NCI-H510A (cell line): ENCODE measurements around the gene ABCA3.

Experiments
- DNase-seq: peaks from one replicate; lab custom pipeline; 2025; lab: John Stamatoyannopoulos, UW

Gene ABCA3

GRCh38 chr16:2233872-2234812, 106.4 kb downstream of the ABCA3 start:
- DNase-seq = peak; percentile 90

GRCh38 chr16:2233046-2233775, 107.3 kb downstream of the ABCA3 start:
- no peak for DNase-seq

- DNase-seq = no peak
Observed at GRCh38 chr16:2232094-2232990, 108.2 kb downstream of the ABCA3 start.

- no peak for DNase-seq
Observed at GRCh38 chr16:2231016-2231931, 109.3 kb downstream of the ABCA3 start.

- no peak for DNase-seq
Observed at GRCh38 chr16:2230376-2230775, 110.2 kb downstream of the ABCA3 start.

- no peak for DNase-seq
Observed at GRCh38 chr16:2229632-2230250, 110.8 kb downstream of the ABCA3 start.

- DNase-seq = no peak
Observed at GRCh38 chr16:2229091-2229490, 111.4 kb downstream of the ABCA3 start.

GRCh38 chr16:2228161-2228824, 112.2 kb downstream of the ABCA3 start:
- DNase-seq = no peak

GRCh38 chr16:2226918-2227317, 113.6 kb downstream of the ABCA3 start:
- DNase-seq = no peak

- no peak for DNase-seq
Observed at GRCh38 chr16:2226245-2226793, 114.2 kb downstream of the ABCA3 start.
